HG02588 (cell line): ENCODE results near the gene COL4A2.

ENCODE experiments used
- ATAC-seq: cut with Tn5 transposase; IDR thresholded peaks from one replicate; pipeline ENCODE4 v1.9.1; 2021; ENCODE audit warnings: mild to moderate bottlenecking, moderate library complexity; ENCODE audit not compliant: unreplicated experiment

COL4A2 gene

DNA sequence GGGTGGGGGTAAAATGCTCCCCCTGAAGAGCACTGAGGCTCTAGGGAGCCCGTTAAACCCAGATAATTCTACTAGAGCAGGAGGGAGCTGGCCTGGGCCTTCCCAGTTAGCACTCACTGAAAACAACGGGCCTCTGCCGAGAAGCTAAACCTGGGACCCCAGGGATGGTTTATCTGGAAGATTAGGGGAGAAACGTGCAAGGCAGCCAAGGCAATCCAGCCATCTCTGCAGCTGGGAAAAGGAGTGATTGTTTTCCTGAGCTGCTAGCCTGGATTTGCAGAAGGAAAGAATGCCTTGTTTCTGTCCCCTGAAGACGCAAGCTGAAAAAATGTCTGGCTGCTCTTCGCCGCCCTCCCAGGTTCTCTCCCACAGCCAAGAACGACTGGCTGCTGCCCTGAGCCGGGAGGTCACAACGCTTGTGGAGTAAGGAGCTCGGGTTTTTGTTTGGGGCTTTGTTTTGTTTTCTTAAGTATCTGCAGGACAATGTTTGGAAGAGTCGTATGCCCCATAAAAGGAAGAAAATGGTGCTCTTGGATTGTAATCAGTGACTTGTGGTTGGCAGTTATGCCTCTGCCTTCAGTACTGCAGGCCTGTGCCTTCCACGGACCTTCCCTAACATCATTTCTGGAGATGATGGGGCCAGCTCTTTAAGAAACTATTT lies 31.5 kb downstream of the COL4A2 start:
- no peak for ATAC-seq

DNA sequence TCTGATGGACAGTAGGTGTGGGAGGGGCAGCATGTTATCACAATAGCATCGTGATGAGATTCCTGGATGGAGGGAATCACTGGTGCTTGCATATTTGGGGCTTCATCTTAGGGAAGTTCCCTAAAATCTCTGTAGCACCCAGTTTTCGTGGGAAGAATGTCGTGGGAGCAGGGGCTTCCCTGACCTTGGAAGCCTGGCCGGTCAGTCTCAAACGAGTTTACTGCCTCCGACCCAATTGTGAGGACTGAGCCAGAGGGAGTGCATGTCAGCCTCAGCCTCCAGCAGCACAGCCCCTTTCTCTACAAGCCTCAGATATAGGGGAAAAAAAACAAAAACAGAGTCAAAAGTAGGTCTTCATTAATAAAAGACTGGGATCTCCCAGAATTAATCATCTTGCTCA lies 32.2 kb downstream of the COL4A2 start:
- no peak for ATAC-seq

GRCh38 chr13:110339975-110340550 lies 33.0 kb downstream of the COL4A2 start:
- no peak for ATAC-seq

- peak; percentile 51 for ATAC-seq
Measured at GRCh38 chr13:110340812-110341444, 33.8 kb downstream of the COL4A2 start.

GRCh38 chr13:110341445-110342244 lies 34.6 kb downstream of the COL4A2 start:
- peak; percentile 51 for ATAC-seq

DNA sequence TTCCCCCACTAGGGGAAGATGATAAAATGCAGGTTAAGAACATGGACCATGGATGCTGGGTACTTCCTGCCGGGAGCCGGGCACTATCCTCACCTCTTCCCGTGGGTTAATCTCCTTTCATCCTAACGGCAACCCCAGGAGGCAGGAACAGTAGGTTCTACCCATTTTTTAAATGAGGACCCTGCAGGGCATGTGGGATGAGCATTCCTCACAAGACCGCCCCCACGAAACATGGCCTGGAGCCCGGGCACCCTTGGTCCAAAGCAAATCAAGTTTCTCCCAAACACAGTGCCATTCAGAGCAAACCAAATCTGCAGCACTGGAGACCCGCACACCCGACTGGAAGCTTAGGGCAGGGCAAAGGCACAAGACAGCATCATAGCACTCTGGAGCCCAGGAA lies 35.4 kb downstream of the COL4A2 start:
- ATAC-seq = no peak

DNA sequence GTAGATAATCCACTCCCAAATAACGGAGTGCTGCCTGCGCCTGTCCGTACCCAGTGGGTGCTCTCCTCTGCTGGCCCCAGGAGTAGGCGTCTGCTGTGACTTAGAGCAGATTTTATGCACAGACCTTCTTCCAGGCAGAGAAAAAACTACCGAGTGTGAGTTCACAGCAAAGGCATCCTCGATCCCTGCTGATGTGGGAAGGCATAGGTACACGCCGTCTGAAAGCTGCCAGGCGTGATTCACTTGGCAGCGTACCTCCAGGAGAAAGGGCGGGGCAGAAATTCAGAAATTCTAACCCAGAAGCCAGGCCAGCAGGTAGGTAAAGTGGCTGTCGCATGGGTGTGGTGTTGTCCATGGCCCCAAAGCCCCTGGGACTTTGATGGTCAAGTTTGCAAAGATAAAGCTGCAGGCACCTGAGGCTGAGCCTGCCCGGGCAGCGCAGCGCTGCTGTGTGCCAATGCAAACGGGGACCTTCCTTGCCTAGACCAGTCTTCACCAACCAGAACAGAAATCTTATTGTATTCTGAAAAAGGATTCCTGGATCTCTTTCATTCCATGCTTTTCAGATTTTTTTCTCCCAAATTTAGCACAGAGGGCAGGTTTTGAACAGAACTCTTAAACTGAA lies 36.3 kb downstream of the COL4A2 start:
- no peak for ATAC-seq

- no peak for ATAC-seq
Measured at GRCh38 chr13:110344320-110344719, 37.2 kb downstream of the COL4A2 start.

DNA sequence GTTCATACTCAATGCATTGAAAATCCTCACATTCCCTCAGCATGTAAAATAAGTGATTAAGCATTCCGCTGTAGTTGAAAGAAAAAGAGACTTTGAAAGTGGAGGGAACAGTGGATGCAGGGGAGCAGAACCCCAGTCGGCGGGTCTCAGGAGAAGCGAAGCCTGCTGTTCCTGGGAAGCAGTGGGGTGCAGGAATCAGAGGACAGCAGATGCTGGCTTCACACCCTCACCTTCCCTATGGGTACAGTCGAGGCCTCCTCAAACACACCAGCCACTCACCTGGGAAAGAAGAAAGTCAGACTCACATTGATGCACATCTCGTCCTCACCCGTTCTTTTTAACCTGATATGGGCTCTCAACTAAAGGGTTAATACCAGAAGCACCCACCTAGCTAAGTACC lies 38.2 kb downstream of the COL4A2 start:
- ATAC-seq = no peak

- no peak for ATAC-seq
Measured at GRCh38 chr13:110345701-110346100, 38.6 kb downstream of the COL4A2 start.

DNA sequence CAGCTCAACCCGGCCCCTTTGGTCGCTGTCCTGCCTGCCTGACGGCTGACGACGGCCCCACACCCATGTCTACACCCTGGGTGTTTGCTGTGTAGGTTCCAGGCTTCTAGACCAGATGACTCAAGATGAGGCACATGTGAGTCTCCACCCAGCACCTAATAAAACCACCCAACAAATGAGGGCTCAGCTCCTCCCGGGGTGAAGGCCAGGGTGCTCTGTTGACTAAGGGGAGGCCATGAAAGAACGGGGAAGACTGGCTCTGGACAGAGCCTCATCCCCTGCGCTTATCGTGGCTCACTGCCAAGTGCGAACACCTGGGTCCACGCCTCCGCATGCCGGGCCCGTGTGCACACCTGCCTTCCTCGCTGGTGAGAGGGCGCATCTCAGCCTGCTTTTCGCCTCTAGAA lies 39.6 kb downstream of the COL4A2 start:
- ATAC-seq = no peak

- no peak for ATAC-seq
Measured at GRCh38 chr13:110347088-110347487, 40.0 kb downstream of the COL4A2 start.

- no peak for ATAC-seq
Measured at GRCh38 chr13:110347535-110348308, 40.6 kb downstream of the COL4A2 start.

DNA sequence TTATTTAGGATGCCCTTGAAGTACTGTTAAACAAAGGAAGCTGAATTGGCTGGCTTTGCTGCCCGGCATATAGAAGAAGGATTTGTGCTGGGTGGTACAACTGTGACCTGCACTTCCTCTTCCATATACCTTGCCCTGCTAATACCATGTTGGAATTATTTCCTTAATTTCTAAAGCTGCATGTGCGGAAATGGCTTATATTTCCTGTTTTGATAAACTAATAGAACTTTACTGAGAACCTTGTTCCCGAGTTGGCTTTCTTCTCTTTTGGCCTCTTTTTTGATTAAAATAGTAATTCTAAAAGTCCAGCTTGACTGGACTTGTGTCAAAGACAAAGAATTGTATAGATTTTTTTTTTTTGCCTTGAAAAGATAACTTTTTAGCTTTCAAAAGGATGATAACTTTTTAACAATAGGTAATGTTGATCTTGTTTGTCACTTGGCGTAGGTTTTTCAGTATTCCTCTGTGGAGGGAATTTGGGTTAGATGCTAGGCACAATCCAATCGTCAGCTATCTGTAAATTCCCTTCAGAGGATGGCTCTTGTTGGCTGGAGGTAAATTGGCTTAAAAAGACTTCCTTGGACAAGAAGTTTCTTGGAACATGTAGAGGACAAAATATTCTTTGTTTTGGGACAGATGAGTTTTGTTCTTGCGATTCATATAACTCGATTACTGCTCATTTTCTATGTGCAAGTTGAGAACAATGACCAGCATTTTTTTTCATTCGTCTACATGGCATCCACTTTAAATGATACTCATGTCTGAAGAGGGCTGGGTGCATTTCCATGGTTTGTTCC lies 41.4 kb downstream of the COL4A2 start:
- no peak for ATAC-seq

DNA sequence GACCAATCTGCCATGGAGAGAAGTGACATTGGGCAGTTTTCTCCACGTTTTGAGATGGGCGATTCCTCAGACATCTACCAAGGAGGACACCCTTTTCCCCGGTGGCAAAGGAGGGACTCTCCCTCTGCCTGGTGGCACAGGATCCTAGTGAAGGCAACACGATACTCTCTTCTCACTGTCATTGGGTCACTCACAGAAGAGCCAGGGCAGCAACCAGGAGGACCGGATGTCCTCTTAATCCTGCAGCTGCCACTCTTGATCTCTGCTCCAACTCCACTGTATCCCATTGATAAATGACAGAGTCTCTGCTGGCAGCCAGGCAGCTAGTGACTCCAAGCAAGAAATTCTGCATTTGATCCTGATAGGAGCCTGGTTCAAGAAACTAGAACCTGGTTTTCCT lies 42.2 kb downstream of the COL4A2 start:
- no peak for ATAC-seq

- no peak for ATAC-seq
Measured at GRCh38 chr13:110350049-110350448, 43.0 kb downstream of the COL4A2 start.

GRCh38 chr13:110350509-110350908 lies 43.4 kb downstream of the COL4A2 start:
- ATAC-seq = no peak

DNA sequence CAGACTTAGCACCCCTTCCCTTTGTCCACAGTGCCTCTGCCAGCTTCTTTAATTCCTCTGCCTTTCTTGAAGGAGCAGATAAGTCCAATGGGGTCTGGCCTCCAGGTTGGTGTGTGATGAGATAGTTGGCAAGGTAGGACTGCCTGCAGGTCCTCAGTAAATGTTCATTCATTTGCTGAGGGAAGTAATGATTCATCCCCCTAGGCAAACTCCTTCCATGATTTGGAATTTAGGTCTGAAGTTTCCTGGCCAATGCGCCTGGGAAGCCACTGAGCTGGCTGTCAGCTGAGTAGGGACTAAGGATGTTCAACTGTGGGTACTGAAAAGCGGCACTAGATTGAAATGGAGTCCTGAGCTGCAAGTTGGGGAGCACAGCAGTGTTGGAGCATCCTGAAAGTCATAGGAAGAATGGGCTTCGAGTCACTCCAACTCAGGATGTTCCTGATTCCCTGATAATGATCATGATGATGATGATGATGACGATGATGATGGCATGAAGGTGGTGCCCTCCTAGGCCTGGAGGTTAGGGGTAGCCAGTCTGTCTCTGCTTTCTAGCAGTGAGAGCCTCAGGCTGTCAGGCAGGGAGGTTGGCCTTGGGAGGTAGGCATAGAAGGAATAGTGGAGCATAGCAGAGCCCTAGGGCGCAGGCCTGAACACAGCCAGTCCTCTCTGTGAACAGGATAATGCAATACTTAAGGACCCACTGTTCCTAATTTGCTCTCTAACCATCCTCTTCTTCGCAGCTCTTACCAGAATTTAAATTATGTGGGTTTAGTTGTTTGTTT lies 44.7 kb downstream of the COL4A2 start:
- no peak for ATAC-seq

DNA sequence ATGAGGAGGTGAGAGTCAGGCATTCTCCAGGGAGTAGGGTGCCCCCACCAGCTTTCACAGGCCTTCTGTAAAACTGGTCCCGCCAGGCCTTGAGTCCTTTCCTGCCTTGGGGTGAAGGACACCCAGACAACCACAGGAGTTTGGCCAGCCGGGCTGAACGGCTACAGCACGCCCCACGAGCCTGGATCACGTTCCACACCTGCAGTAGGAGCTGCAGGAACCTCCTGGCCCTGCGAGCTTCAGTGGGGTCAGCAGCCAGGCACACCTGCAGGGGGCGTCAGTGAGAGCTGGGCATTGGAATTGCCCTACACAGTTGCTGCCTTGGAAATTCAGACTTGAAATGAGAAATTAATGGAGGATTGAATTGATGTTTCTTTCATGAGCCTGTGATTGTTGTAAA lies 45.7 kb downstream of the COL4A2 start:
- no peak for ATAC-seq
